Lung microvascular endothelial cell (primary cell): ENCODE data around the gene AGAP1. TPM values are rescaled to one million over a fixed set of nuclear protein-coding genes. Genes with fewer than 3 reads are reported as not detected.

Experiments
- DNase-seq, 2 donors: peaks; one replicate each; pipeline versions ENCODE4 v3.0.0 to v3.0.0-alpha.2; 2010; ENCODE audit warnings: low read depth in 2 of 2
- total RNA-seq: library from RNA; depleted of rRNA; stranded (reverse); fragments of >200 nt; gene quantifications from 2 replicates; pipeline ENCODE4 v1.2.1, GENCODE V29; 2014

Gene AGAP1
- total RNA-seq, 1 donor from 2014 or later, result 3.4 TPM

GRCh38 chr2:236177967-236178889, 684.4 kb downstream of the AGAP1 start:
- DNase-seq, result peak; percentile 69 to 75

- DNase-seq, result peak in 1 of 2 donors; percentile 23
Observed at GRCh38 chr2:236178890-236179235, 685.0 kb downstream of the AGAP1 start.

- DNase-seq, result peak; percentile 47 to 51
Observed at GRCh38 chr2:236179236-236180075, 685.6 kb downstream of the AGAP1 start.

GRCh38 chr2:236180076-236180816, 686.4 kb downstream of the AGAP1 start:
- DNase-seq, result peak; percentile 76 to 86

- peak; percentile 82 to 84 for DNase-seq
Observed at GRCh38 chr2:236180831-236181453, 687.1 kb downstream of the AGAP1 start.
